COLO829 (cell line): ENCODE measurements around the gene PSME1.
A peak's percentile ranks its signal among the peaks of the same experiment; 100 is the strongest.

Experiments
- DNase-seq: peaks from one replicate; pipeline ENCODE4 v3.0.0; 2012; ENCODE audit warnings: low spot score

The PSME1 gene

DNA sequence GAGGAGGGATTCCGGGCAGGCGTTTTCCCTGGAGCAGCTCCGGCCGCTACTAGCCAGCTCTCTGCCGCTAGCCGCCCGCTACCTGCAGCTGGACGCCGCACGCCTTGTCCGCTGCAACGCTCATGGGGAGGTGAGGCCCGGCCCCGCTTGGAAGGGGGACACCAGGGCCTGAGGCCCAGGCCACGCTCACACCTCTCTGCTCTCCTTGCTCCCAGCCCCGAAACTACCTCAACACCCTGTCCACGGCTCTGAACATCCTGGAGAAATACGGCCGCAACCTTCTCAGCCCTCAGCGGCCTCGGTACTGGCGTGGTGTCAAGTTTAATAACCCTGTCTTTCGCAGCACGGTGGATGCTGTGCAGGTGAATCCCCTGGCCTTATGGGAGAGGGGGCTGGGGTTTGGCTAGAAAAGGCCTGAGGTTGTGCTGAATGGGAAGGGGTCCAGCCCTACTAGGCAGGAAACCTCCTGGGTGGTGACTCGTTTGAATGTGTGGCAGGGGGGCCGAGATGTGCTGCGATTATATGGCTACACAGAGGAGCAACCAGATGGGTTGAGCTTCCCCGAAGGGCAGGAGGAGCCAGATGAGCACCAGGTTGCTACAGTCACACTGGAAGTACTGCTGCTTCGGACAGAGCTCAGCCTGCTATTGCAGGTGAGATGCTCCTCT, 11.9 kb downstream of the PSME1 start:
- no peak for DNase-seq

DNA sequence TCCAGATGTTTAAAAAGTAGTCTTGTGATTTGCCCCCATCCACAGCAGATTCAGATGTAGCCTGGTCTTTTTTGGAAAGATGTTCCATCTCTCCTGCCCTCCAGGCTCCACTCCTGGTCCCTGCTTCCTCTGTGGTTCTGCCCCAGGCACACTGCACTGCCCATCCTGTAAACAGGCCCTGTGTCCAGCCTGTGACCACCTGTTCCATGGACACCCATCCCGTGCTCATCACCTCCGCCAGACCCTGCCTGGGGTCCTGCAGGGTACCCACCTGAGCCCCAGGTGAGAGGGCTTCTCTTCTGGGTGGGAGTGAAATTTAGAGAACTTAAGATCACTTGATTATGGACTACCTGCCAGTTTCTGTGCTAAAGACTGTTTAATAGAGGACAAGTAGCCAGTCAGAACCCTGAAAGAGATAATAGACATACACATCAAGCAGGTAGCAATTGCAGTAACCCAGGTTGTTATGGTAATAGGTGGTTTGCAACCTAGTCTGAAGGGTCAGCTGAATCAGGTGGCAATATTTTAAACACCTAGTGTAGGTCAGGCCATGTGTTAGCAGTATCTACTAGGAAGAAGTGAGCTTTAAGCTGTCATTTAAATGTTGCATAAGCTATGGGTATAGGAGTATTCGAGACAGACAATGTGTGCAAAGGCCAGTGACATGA, 13.4 kb downstream of the PSME1 start:
- DNase-seq, result no peak

DNA sequence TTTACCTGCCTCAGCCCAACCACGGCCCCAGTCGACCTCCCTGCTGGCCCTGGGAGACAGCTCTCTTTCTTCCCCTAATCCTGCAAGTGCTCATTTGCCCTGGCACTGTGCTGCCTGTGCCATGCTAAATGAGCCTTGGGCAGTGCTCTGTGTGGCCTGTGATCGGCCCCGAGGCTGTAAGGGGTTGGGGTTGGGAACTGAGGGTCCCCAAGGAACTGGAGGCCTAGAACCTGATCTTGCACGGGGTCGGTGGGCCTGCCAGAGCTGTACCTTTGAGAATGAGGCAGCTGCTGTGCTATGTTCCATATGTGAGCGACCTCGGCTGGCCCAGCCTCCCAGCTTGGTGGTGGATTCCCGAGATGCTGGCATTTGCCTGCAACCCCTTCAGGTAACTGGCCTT, 14.1 kb downstream of the PSME1 start:
- no peak for DNase-seq

DNA sequence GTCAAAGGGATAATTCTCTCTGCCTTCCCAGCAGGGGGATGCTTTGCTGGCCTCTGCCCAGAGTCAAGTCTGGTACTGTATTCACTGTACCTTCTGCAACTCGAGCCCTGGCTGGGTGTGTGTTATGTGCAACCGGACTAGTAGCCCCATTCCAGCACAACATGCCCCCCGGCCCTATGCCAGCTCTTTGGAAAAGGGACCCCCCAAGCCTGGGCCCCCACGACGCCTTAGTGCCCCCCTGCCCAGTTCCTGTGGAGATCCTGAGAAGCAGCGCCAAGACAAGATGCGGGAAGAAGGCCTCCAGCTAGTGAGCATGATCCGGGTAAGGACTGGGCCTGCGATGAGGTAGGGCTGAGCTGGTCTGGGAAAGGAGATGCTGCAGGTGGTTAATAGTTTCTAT, 14.6 kb downstream of the PSME1 start:
- no peak for DNase-seq

DNA sequence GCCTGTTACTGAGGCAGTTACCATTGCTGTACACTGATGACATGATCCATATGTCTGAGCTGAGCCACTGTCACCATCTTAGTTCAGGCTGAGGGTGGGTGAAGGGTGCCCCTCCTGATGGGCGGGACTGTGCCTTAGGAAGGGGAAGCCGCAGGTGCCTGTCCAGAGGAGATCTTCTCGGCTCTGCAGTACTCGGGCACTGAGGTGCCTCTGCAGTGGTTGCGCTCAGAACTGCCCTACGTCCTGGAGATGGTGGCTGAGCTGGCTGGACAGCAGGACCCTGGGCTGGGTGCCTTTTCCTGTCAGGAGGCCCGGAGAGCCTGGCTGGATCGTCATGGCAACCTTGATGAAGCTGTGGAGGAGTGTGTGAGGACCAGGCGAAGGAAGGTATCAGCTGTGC, 15.0 kb downstream of the PSME1 start:
- DNase-seq, result no peak

DNA sequence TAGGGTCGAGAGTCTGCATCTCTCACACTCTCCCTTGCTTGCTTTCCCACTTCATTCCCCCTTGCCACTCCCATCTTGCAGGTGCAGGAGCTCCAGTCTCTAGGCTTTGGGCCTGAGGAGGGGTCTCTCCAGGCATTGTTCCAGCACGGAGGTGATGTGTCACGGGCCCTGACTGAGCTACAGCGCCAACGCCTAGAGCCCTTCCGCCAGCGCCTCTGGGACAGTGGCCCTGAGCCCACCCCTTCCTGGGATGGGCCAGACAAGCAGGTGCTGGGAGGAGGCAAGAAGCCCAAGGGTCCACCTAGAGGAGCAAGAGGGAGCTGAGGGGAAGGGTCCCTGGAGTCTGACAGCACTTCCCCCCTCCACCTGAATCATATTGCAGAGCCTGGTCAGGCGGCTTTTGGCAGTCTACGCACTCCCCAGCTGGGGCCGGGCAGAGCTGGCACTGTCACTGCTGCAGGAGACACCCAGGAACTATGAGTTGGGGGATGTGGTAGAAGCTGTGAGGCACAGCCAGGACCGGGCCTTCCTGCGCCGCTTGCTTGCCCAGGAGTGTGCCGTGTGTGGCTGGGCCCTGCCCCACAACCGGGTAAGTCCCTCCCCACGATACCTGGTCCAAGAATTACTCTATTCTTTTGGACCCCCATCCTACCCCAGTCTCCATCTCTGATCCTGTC, 15.5 kb downstream of the PSME1 start:
- no peak for DNase-seq

DNA sequence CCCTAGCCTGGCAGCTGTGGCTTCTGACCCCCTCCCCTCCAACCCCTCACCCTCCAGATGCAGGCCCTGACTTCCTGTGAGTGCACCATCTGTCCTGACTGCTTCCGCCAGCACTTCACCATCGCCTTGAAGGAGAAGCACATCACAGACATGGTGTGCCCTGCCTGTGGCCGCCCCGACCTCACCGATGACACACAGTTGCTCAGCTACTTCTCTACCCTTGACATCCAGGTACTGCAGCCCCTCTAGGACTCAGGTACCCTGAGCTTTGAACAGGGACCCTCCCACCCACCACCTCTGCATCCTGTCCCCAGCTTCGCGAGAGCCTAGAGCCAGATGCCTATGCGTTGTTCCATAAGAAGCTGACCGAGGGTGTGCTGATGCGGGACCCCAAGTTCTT, 19.1 kb downstream of the PSME1 start:
- no peak for DNase-seq

DNA sequence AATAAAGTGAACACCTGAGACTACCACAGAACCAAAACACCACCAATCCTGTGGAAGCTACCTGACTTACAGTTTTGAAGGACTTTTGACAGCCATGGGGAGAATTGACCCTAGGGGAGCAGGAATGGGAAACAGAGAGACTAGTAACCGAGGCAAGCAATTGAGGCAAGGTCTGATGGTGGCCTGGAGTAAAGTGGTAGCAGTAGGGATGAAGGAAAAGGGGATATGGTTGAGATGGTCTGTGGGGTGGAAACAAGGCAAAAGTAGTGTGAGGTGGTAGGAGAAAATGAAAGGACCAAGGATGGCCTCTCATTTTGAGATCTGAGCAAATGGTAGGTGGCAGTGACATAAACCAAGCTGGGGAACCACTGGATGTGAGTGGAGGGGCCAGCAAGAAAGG, 20.8 kb downstream of the PSME1 start:
- DNase-seq, result no peak

DNA sequence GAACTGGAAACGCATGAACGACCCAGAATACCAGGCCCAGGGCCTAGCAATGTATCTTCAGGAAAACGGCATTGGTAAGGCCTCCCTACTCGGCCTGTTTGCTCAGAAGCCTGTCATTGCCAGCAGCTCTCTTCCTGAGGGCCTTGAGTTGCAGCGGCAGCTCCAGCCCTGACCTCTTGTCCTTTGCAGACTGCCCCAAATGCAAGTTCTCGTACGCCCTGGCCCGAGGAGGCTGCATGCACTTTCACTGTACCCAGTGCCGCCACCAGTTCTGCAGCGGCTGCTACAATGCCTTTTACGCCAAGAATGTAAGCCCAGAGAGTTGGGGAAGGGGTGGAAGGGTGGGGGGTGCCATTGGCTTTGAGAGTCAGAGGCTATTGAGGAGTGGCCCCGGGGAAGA, 21.3 kb downstream of the PSME1 start:
- no peak for DNase-seq

DNA sequence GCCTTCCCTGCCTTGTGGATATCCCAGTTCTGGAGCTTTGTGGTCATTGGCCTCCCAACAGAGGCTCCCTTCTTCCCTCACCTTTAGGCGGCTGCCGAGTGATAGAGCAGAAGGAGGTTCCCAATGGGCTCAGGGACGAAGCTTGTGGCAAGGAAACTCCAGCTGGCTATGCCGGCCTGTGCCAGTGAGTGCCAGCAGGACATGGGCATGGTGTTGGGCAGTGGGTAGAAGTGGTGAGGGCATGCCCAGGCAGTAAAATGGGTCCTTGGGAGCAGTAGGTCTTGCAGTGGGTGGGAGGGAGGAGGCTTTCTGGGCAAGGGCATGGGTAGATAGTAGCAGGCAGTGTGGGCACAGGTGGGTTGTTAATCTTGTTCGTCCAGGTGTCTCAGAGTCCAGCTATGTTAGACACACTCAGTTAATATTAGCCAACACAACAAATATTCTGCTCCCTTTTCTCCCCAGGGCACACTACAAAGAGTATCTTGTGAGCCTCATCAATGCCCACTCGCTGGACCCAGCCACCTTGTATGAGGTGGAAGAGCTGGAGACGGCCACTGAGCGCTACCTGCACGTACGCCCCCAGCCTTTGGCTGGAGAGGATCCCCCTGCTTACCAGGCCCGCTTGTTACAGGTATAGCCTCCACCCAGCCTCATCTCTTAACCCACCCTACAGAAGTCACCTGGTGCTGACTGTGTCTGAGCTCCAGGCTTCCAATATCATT, 23.9 kb downstream of the PSME1 start:
- DNase-seq, result no peak

DNA sequence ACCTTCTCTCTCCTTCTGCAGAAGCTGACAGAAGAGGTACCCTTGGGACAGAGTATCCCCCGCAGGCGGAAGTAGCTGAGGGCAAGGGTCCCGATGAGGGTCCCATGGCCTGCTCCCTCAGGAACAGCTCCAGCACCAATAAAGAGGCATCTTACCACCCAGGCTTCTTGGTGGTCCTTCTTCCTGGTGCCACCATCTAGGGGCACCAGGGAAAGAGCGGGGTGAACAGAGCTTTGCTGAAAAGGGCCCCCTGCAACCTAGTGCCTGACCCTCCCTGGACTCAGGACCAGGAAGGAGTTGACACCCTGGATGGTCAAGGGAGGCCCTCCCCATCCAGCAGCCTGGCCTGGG, 24.5 kb downstream of the PSME1 start:
- DNase-seq, result no peak

DNA sequence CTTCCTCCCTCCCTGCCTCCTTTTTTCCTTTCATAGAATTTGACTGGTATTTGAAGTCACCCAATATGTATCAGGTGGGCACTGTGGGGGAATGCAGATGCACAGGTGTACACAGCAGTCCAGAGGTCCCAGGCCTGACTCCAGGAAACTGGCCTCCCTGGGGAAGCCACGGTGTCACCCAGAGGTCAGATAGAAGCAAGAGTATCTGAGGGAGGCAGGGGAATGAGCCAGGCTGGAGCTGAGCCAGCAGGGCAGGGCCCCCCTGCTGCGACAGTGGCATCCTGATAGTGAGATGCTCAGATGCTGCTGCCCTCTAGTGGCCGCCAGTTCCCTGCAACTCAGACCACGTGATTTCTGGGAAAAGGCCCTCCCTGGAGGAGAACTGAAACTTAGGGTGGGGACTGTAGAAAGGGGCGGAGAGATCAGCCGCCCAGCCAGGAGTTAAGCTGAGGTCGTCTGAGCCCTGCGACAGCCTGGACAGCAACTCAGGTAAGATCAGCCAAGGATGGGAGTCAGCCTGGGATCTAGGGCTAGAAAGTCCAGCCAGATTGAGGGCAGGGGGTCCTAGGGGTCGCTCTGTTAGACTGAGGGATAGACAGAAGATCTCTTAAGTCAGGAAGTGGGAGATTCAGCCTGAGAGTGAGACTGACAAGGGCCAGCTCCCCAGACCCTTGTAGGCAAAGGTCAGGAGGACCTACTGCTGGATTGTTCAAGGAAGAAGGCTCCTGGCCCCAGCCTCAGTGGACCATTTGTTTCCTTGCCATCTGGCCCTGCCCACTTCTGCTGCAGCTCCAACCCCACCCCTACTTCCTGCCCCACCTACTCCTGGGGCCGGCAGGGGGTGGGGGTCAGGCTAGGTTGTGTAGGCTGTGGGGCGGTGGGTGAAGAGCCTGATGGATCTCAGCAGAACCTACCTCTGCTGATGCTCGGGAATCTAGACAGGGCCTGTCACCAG, 25.1 kb downstream of the PSME1 start, which contains the start of gene IRF9:
Gene IRF9, plus strand, starts transcription at position 416 of the 955 bp plus-strand sequence. CDS start 880 bp downstream, outside the sequence.
- peak; percentile 97 for DNase-seq

DNA sequence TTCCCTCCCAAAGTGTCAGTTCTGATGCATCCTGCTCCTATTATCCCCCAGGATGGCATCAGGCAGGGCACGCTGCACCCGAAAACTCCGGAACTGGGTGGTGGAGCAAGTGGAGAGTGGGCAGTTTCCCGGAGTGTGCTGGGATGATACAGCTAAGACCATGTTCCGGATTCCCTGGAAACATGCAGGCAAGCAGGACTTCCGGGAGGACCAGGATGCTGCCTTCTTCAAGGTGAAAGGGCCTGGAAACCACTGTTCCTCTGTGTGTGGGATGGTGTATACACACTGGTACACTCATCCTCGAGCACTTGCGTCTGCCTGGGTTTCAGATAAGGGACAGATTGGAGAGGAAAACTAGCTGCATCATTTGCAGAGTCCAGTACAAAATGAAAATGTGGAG, 26.1 kb downstream of the PSME1 start:
- no peak for DNase-seq

DNA sequence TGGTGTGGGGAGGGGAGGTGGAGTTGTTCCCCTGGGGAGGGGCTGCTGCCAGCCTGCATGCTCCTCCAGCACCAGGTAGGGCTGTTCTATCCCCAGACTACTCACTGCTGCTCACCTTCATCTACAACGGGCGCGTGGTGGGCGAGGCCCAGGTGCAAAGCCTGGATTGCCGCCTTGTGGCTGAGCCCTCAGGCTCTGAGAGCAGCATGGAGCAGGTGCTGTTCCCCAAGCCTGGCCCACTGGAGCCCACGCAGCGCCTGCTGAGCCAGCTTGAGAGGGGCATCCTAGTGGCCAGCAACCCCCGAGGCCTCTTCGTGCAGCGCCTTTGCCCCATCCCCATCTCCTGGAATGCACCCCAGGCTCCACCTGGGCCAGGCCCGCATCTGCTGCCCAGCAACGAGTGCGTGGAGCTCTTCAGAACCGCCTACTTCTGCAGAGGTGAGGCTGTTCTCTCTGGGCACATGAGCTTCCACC, 28.6 kb downstream of the PSME1 start:
- no peak for DNase-seq

DNA sequence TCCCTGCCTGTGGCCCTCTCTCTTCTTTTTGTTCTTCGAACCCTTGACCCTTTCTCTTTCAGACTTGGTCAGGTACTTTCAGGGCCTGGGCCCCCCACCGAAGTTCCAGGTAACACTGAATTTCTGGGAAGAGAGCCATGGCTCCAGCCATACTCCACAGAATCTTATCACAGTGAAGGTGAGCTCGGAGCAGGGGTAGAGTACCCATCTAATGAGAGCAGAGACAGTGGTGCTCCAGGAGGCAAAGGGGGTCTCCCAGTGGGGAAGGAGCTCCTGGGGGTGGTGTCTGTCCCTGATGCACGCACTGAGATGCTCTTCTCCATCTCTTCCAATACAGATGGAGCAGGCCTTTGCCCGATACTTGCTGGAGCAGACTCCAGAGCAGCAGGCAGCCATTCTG, 29.8 kb downstream of the PSME1 start:
- DNase-seq, result no peak

DNA sequence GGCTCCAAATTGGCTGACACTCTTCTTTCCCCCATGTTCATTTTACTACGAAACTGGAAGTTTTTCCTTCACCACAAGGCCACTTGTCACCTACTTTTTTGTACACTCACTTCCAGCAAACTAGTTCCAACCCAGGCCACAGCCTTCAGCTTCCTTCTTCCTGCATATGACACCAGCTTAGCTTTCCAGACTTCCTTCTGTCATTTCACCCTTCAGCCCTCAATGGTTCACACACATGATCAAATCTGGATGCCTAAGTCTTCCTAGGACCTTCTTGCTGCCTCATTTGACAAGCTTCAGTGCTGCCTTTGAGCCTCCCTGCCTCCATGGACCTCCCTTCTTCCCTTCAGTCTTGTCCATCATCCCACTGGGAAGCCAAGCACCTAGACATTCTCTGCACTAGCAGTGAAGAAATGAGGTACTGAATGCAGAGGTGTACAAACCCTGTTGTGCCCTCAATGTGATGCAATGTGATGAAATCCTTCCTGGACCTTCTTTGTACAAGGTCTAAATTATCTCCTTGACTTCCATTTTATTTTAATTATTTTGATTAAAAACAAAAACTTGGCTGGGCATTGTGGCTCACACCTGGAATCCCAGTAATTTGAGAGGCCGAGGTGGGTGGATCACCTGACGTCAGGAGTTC, 31.6 kb downstream of the PSME1 start:
- DNase-seq, result no peak

DNA sequence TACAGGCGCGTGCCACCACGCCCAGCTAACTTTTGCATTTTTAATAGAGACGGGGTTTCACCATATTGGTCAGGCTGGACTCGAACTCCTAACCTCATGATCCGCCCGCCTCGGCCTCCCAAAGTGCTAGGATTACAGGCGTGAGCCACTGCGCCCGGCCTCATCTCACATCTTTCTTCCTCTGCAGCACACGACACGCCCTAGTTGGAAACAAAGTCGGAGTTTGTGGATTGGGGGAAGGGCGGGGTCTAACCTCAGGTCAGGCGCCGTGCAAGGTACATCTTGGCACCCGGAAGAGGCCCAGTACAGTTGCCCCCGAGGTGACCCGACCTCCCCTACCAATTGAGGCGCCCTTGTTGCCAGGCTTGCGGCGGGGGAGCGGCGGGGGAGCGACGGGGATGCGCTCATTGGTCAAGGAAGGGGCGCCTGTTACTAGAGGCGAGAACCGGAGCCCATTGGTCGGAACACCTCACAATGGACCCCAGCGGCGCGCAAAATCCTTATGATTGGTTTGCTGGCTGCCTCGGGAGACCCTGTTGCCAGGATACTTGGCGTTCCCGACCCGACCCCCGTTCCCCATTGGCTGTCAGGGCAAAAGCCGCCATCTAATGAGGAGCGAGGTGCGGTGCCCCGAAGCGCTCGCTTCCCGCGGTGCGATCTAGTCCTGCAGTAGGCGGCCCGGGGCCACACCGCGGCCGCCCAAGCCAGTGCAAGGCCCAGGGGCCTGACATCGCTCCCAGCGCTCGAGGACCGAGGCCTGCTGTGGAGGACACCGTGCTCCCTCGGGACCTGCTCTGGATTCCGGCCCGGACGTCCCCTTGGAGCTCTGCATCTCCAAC, 35.6 kb downstream of the PSME1 start, which contains the start of gene REC8:
Gene REC8, plus strand, starts transcription at position 659 of the 839 bp plus-strand sequence. CDS start 473 bp downstream, outside the sequence.
- no peak for DNase-seq

DNA sequence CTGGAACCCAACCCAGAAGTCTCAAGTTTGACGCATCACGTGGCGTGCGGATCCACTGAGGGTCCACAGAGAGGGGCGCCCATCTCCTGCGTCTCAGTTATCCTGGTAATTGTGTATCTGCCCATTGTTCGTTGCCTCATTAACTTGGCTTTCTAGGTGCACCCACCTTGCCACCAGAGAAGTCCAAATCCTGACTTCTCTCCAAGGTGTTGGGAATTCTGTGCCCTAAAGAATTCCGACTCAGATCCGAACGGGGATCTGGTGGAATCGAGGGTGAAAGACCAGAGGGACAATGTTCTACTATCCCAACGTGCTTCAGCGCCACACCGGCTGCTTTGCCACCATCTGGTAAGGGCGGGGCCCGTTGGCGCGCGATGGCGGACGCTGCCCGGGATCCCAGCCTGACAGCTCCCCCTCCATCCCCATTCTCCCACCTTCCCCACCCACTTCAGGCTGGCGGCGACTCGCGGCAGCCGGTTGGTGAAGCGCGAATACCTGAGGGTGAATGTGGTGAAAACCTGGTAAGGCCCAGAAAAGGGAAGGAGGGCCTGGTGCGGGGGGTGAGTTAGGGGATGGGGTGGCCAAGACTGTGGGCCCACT, 36.4 kb downstream of the PSME1 start:
- no peak for DNase-seq

DNA sequence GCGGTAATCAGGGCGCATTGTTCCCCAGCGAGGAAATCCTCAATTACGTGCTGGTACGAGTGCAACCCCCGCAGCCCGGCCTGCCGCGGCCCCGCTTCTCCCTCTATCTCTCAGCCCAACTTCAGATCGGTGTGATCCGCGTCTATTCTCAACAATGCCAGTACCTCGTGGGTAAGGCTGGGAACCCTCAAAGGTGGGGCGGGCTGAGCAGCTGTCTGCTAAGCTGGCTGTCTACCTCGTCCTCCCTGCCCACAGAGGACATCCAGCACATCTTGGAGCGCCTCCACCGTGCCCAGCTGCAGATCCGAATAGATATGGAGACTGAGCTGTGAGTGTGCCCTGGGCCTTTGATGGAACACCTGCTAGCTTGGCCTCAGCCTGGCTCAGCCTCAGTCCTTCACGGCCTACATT, 36.9 kb downstream of the PSME1 start:
- DNase-seq, result no peak
